Mesendoderm (in vitro differentiated cells): ENCODE data around the gene PPP1R3E.

ENCODE experiments used
- DNase-seq: peaks from one replicate; pipeline ENCODE4 v3.0.0; 2013
- H2AK5ac ChIP-seq: 2 replicates; pipeline ENCODE4 v1.6.1; 2013; ENCODE audit warnings: low read length, inconsistent platforms
- H2BK120ac ChIP-seq: 2 replicates; pipeline ENCODE4 v1.6.1; 2013; ENCODE audit warnings: low read depth, mild to moderate bottlenecking, low read length, moderate library complexity, mixed read lengths
- H2BK15ac ChIP-seq: replicated peaks from 2 replicates; pipeline ENCODE4 v1.6.1; 2013; ENCODE audit warnings: low read depth, mild to moderate bottlenecking, moderate library complexity
- H2BK5ac ChIP-seq: 2 replicates; pipeline ENCODE4 v1.6.1; 2013; ENCODE audit warnings: low read length, inconsistent platforms
- H3K18ac ChIP-seq: 2 replicates; pipeline ENCODE4 v1.6.1; 2013; ENCODE audit warnings: mild to moderate bottlenecking, low read length, mixed read lengths
- H3K23ac ChIP-seq: one replicate; pipeline ENCODE4 v1.6.1; 2013; ENCODE audit warnings: low read length
- H3K27ac ChIP-seq: 2 replicates; pipeline ENCODE4 v1.5.1; 2013; ENCODE audit warnings: low read depth, mild to moderate bottlenecking, inconsistent platforms, low read length, moderate library complexity
- H3K27me3 ChIP-seq: 2 replicates; pipeline ENCODE4 v1.6.1; 2013; ENCODE audit warnings: low read length, control low read depth, mild to moderate bottlenecking, inconsistent platforms; ENCODE audit not compliant: insufficient read depth, poor library complexity
- H3K36me3 ChIP-seq: 2 replicates; pipeline ENCODE4 v1.6.1; 2013; ENCODE audit warnings: low read length, inconsistent platforms; ENCODE audit not compliant: control insufficient read depth, insufficient read depth
- H3K4ac ChIP-seq: one replicate; pipeline ENCODE4 v1.6.1; 2013; ENCODE audit warnings: low read depth, mild to moderate bottlenecking, low read length, moderate library complexity
- H3K4me1 ChIP-seq: 2 replicates; pipeline ENCODE4 v1.6.1; 2013; ENCODE audit warnings: low read depth, low read length, inconsistent platforms; ENCODE audit not compliant: control insufficient read depth
- H3K4me2 ChIP-seq: 2 replicates; pipeline ENCODE4 v1.6.1; 2013; ENCODE audit warnings: low read length
- H3K4me3 ChIP-seq: 2 replicates; pipeline ENCODE4 v1.5.1; 2013; ENCODE audit warnings: mild to moderate bottlenecking, low read length
- H3K56ac ChIP-seq: one replicate; pipeline ENCODE4 v1.6.1; 2013; ENCODE audit warnings: low read length
- H3K79me1 ChIP-seq: 2 replicates; pipeline ENCODE4 v1.6.1; 2013; ENCODE audit warnings: low read length, inconsistent platforms
- H3K79me2 ChIP-seq: 2 replicates; pipeline ENCODE4 v1.6.1; 2013; ENCODE audit warnings: mild to moderate bottlenecking, low read length; ENCODE audit not compliant: control insufficient read depth, insufficient read depth
- H3K9ac ChIP-seq: 2 replicates; pipeline ENCODE4 v1.6.1; 2013; ENCODE audit warnings: low read length, inconsistent platforms
- H4K5ac ChIP-seq: one replicate; pipeline ENCODE4 v1.6.1; 2013; ENCODE audit warnings: low read length
- H4K8ac ChIP-seq: one replicate; pipeline ENCODE4 v1.6.1; 2013; ENCODE audit warnings: low read depth, mild to moderate bottlenecking, control low read depth, low read length, moderate library complexity
- WGBS: extraction: QIAGEN DNeasy Blood & Tissue Kit; methylation state at CpG from one replicate; pipeline ENCODE4 v1.1.7; 2013; ENCODE audit warnings: low lambda C conversion rate, missing lambda C conversion rate; ENCODE audit not compliant: insufficient coverage; ENCODE audit errors: extremely low coverage; 5-methylcytosine and 5-hydroxymethylcytosine counted together

PPP1R3E gene

GRCh38 chr14:23300687-23301223 lies 1.9 kb downstream of the PPP1R3E start:
- H3K9ac ChIP-seq: peak overlapping the region; percentile 92
- H4K8ac ChIP-seq: no peak overlapping the region
- no peak overlapping the region for H2BK120ac ChIP-seq
- H3K27ac ChIP-seq: peak overlapping the region; percentile 79
- no peaks in the 10 kb centered on the region for H3K4me1 ChIP-seq
- no peak overlapping the region for H2BK15ac ChIP-seq
- peak overlapping the region; percentile 59 for H3K23ac ChIP-seq
- peak overlapping the region; percentile 16 for H3K18ac ChIP-seq
- peak overlapping the region; percentile 98 for H3K4me2 ChIP-seq
- H3K36me3 ChIP-seq: no peaks in the 10 kb centered on the region
- no peaks in the 10 kb centered on the region for H3K27me3 ChIP-seq
- H3K79me1 ChIP-seq: no peaks in the 10 kb centered on the region
- H3K79me2 ChIP-seq: no peaks in the 10 kb centered on the region
- peak overlapping the region; percentile 23 for H2BK5ac ChIP-seq
- peak overlapping the region; percentile 92 for H3K56ac ChIP-seq
- no CpG with 5 or more reads among the region's 13 CpGs for WGBS
- peak; percentile 60 for DNase-seq
- peak overlapping the region; percentile 37 for H2AK5ac ChIP-seq
- peak overlapping the region; percentile 39 for H3K4ac ChIP-seq
- H3K4me3 ChIP-seq: peak overlapping the region; percentile 84
- no peak overlapping the region for H4K5ac ChIP-seq

DNA sequence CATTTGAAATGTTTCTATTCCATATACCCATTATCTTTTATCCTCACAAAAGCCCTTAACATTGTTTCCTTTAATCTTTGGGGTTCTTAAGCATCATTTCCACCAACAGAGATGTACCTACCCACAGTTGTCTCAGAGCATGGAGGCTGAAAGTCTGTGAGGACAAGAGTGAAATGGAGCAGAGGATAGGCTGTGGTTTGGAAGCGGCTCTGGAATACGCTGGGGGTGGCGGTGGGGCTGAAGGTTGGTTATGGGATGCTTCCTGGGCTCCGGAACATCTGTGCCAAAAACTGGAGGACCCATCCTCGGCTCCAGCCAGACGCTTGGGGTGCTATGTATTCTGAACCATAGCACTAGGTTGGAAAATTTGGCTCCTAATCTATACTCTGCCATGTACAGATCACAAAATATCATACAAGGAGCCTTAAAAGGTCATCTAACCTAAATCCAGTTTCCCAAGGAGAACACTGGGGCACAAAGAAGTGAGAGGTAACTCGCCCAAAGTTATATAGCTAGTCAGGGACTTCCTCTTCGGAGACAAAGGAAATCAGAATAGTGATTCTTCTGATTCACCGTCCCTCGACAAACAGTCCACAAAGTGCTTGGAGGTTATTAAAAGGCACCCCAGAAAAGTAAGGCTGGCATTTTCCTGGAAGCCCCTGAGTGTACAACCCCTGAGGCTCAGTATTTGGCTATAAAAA lies 2.5 kb downstream of the PPP1R3E start:
- Histone ChIP-seq H3K4me1 (no peaks in the 10 kb centered on the region), H3K4me2 (peak overlapping the region; percentile 3), H2BK15ac (no peak overlapping the region), H4K8ac (no peak overlapping the region), H2AK5ac (no peak overlapping the region), H3K27me3 (no peaks in the 10 kb centered on the region), H4K5ac (no peak overlapping the region), H2BK5ac (no peak overlapping the region), H3K23ac (no peak overlapping the region), H3K9ac (peak overlapping the region; percentile 92), H2BK120ac (no peak overlapping the region), H3K36me3 (no peaks in the 10 kb centered on the region), H3K79me1 (no peaks in the 10 kb centered on the region), H3K4me3 (no peak overlapping the region), H3K56ac (peak overlapping the region; percentile 92), H3K79me2 (no peaks in the 10 kb centered on the region), H3K4ac (no peak overlapping the region), H3K27ac (no peak overlapping the region), H3K18ac (no peak overlapping the region)
- no CpG with 5 or more reads among the region's 10 CpGs for WGBS
- DNase-seq: no peak

DNA sequence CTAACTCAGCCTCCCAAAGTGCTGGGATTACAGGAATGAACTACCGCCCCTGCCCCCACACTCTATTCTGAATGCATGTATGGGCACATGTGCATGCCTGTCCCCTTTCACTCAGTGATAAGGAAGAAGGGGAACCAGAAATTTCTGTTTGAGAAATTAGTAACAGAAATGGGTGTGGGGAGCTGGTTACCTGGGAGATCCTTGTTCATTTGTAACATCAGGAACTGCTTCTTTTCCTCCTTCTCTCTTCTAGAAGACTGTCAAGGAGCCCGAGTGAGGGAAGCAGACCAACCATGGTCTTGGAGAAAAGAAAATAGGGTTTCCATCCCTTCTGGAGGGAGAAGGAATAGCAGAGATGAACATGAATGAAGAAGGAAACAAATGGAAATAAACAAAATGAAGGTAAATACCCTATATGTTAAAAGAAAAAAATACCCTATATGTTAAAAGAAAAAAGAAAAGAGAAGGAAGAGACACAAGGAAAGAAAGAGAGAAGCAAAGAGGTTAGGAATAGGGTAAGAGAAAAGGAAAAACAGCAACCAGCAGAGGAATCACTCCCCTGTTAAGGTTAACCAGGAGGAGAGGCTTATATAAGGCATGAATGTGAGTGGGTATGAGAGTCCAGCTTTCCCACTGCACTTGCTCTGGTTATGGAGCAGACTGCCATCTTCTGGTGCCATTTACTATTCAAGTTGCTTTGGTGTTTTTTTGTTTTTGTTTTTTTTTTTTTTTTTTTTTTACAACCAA lies 3.3 kb downstream of the PPP1R3E start:
- Histone ChIP-seq H3K79me1 (no peaks in the 10 kb centered on the region), H2BK120ac (no peak overlapping the region), H2BK5ac (no peak overlapping the region), H3K4me1 (no peaks in the 10 kb centered on the region), H3K4me2 (no peak overlapping the region), H3K4ac (no peak overlapping the region), H3K4me3 (no peak overlapping the region), H3K9ac (no peak overlapping the region), H3K56ac (no peak overlapping the region), H4K5ac (no peak overlapping the region), H3K79me2 (no peaks in the 10 kb centered on the region), H4K8ac (no peak overlapping the region), H3K23ac (no peak overlapping the region), H3K27me3 (no peaks in the 10 kb centered on the region), H3K18ac (no peak overlapping the region), H2AK5ac (no peak overlapping the region), H3K36me3 (no peaks in the 10 kb centered on the region), H2BK15ac (no peak overlapping the region), H3K27ac (no peak overlapping the region)
- WGBS: no CpG with 5 or more reads among the region's 2 CpGs
- DNase-seq: no peak

- Histone ChIP-seq H3K27me3 (no peaks in the 10 kb centered on the region), H3K36me3 (no peaks in the 10 kb centered on the region), H3K4me2 (no peak overlapping the region), H3K18ac (no peak overlapping the region), H3K27ac (no peak overlapping the region), H3K79me2 (no peaks in the 10 kb centered on the region), H4K8ac (no peak overlapping the region), H3K4ac (no peak overlapping the region), H3K4me1 (no peaks in the 10 kb centered on the region), H3K56ac (no peak overlapping the region), H3K23ac (no peak overlapping the region), H3K79me1 (no peaks in the 10 kb centered on the region), H2AK5ac (no peak overlapping the region), H2BK5ac (no peak overlapping the region), H2BK15ac (no peak overlapping the region), H2BK120ac (no peak overlapping the region), H3K4me3 (no peak overlapping the region), H3K9ac (no peak overlapping the region), H4K5ac (no peak overlapping the region)
- WGBS: no CpG with 5 or more reads among the region's 7 CpGs
- no peak for DNase-seq
These were observed 4.9 kb downstream of the PPP1R3E start for GRCh38 chr14:23297611-23298277.

DNA sequence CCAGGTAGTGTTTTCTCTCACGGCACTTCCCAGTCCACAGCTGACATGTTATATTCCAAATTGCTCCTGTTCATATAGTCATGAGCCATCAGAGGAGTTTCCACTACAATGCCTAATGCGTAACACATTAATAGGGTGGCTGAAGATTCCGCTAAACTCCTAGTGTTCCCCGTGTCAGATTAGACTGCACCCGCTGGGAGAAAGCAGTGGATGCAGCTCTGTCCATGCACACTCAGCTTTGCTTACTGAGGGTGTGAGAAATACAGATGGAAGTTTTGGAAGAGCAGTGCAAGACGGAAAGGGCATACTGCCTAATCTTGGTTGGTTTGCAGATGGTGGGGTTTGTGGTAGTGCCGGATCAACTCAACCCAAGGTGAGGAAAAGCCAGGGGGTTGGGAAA lies 5.6 kb downstream of the PPP1R3E start:
- no CpG with 5 or more reads among the region's 7 CpGs for WGBS
- no peak overlapping the region for H2BK15ac ChIP-seq
- H3K79me1 ChIP-seq: no peaks in the 10 kb centered on the region

More for the DNA sequence above, 5.6 kb downstream of the PPP1R3E start:
- DNase-seq: no peak
- no peak overlapping the region for H3K18ac ChIP-seq
- no peaks in the 10 kb centered on the region for H3K4me1 ChIP-seq
- H3K4me3 ChIP-seq: no peak overlapping the region
- no peak overlapping the region for H3K4ac ChIP-seq
- no peaks in the 10 kb centered on the region for H3K36me3 ChIP-seq
- H4K8ac ChIP-seq: no peak overlapping the region
- no peak overlapping the region for H3K27ac ChIP-seq
- no peak overlapping the region for H2BK5ac ChIP-seq
- no peak overlapping the region for H3K23ac ChIP-seq
- no peaks in the 10 kb centered on the region for H3K27me3 ChIP-seq
- H2BK120ac ChIP-seq: no peak overlapping the region
- H3K9ac ChIP-seq: no peak overlapping the region
- no peak overlapping the region for H4K5ac ChIP-seq
- H3K79me2 ChIP-seq: no peaks in the 10 kb centered on the region
- H2AK5ac ChIP-seq: no peak overlapping the region
- no peak overlapping the region for H3K4me2 ChIP-seq
- H3K56ac ChIP-seq: no peak overlapping the region
